Cardiac fibroblast (primary cell): Measurements from ENCODE around the gene GRK4.

Experiments
- DNase-seq, 2 donors: peaks; one replicate each; pipeline versions ENCODE4 v3.0.0 to v3.0.0-alpha.2; 2010; ENCODE audit warnings: low read depth in 2 of 2
- H3K4me3 ChIP-seq, 2 donors: replicated peaks in 1 of 2; 1 replicate in 1 of 2; 2 replicates in 1 of 2; pipeline ENCODE4 v1.5.1; 2011; ENCODE audit warnings: low read depth in 2 of 2, low read length in 2 of 2, mild to moderate bottlenecking in 2 of 2, moderate library complexity in 1 of 2
- TF ChIP-seq, protein P1 (sequence below): IDR thresholded peaks from one replicate; pipeline ENCODE4 v1.5.1; 2011; ENCODE audit warnings: low read depth, mild to moderate bottlenecking, low read length, inconsistent platforms

The GRK4 gene

DNA sequence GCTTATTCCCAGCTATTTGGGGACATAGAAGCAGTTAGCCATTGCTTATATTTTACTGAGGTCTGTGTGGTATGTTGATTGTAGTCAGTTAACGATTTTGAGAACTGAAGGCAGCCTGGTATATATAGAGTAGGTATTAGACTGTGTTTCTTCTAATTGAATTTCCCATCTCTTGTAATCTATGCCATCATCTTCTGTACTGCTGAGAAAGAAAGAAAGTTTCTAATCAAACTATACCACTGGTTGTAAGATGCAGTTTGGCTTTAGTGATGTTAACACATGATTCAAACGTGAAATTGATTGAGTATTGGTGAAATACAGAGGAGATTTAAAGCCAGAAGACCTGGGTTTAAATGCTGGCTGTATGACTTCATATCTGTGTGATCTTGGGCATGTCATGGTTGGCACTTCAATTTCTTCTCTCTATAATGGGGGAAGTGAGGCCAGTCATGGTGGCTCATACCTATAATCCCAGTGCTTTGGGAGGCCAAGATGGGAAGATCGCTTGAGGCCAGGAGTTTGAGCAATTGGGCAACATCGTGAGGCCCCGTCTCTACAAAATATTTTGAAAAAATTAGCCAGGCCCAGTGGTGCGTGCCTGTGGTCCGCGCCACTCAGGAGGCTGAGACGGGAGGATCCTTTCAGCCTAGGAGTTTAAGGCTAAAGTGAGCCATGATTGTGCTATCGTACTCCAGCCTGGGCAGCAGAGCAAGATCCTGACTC is 122.7 kb downstream of the GRK4 start:
- DNase-seq: no peak
- H3K4me3 ChIP-seq: no peak overlapping the region
- TF ChIP-seq, protein P1, sequence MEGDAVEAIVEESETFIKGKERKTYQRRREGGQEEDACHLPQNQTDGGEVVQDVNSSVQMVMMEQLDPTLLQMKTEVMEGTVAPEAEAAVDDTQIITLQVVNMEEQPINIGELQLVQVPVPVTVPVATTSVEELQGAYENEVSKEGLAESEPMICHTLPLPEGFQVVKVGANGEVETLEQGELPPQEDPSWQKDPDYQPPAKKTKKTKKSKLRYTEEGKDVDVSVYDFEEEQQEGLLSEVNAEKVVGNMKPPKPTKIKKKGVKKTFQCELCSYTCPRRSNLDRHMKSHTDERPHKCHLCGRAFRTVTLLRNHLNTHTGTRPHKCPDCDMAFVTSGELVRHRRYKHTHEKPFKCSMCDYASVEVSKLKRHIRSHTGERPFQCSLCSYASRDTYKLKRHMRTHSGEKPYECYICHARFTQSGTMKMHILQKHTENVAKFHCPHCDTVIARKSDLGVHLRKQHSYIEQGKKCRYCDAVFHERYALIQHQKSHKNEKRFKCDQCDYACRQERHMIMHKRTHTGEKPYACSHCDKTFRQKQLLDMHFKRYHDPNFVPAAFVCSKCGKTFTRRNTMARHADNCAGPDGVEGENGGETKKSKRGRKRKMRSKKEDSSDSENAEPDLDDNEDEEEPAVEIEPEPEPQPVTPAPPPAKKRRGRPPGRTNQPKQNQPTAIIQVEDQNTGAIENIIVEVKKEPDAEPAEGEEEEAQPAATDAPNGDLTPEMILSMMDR: no peak

DNA sequence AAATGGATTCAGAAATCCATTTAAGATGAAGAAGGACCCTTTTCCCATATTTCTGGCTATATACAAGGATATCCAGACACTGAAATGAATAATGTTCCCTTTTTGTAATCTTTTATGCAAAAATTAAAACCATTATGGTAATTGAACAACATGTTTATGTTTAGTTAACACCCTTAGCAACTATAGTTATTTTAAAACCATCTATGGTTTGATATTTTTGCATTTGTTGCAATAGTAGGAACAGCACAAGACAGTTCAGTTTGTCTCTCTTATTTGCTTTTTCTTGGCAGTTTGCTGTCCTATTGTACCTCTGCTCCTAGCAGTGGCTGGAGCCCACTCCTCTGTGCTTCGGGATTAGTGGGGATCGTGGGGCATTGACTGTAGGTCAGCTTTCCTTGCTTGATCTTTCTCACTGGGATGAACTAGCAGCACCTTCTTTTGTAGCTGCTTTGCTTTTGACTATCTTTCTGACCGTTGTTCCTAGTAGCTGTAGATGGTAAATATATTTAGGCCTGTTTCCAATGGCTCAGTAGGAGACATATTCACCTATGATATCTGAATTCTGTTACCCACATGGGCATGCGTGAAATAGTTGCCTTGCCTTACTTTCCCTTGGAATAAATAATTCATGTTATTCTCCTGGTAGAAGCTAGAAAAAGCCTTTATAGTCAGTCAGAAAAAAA is 123.9 kb downstream of the GRK4 start:
- DNase-seq: no peak
- H3K4me3 ChIP-seq: no peak overlapping the region
- TF ChIP-seq, protein P1: no peak
